HepG2 (cell line): Measurements from ENCODE around the gene C12orf60. TPM values are rescaled to one million over a fixed set of nuclear protein-coding genes. Genes with fewer than 3 reads are reported as not detected.

ENCODE experiments used
- KLF12 ChIP-seq: sonication (generic); formaldehyde crosslinking; IDR thresholded peaks from 2 replicates; pipeline ENCODE4 v1.4.0; 2020; ENCODE audit warnings: missing genetic modification reagents, borderline replicate concordance
- KLF16 ChIP-seq, 2 experiments: sonication (generic) in 1 of 2; formaldehyde crosslinking in 1 of 2; IDR thresholded peaks; 2 replicates each; pipeline versions ENCODE4 v1.6.1 to v1.8.0; 2016 to 2023; ENCODE audit warnings: missing genetic modification reagents in 2 of 2, missing compliant biosample characterization in 1 of 2
- ZBTB8A ChIP-seq: sonication (generic); formaldehyde crosslinking; IDR thresholded peaks from 2 replicates; pipeline ENCODE4 v1.4.0; 2020; ENCODE audit warnings: mild to moderate bottlenecking, low read depth, missing genetic modification reagents, borderline replicate concordance
- ZNF234 ChIP-seq: sonication (generic); formaldehyde crosslinking; conservative IDR thresholded peaks from 2 replicates; pipeline ENCODE4 v1.5.1; 2020; ENCODE audit warnings: mild to moderate bottlenecking, missing genetic modification reagents
- ZNF501 ChIP-seq: sonication (generic); formaldehyde crosslinking; IDR thresholded peaks from 2 replicates; pipeline ENCODE4 v1.5.1; 2020; ENCODE audit warnings: mild to moderate bottlenecking, moderate library complexity, missing genetic modification reagents
- ZNF546 ChIP-seq: sonication (generic); formaldehyde crosslinking; conservative IDR thresholded peaks from 2 replicates; pipeline ENCODE4 v1.8.1; 2023; ENCODE audit warnings: mild to moderate bottlenecking, missing genetic modification reagents
- ZNF550 ChIP-seq: sonication (generic); formaldehyde crosslinking; IDR thresholded peaks from 2 replicates; pipeline ENCODE4 v1.4.0; 2020; ENCODE audit warnings: mild to moderate bottlenecking, missing genetic modification reagents, borderline replicate concordance
- ZNF598 ChIP-seq: sonication (generic); formaldehyde crosslinking; IDR thresholded peaks from 2 replicates; pipeline ENCODE4 v1.5.1; 2020; ENCODE audit warnings: mild to moderate bottlenecking, missing genetic modification reagents, borderline replicate concordance
- ZNF660 ChIP-seq: sonication (generic); formaldehyde crosslinking; IDR thresholded peaks from 2 replicates; pipeline ENCODE4 v1.5.1; 2020; ENCODE audit warnings: mild to moderate bottlenecking, low read depth, missing genetic modification reagents, borderline replicate concordance
- ZNF674 ChIP-seq: sonication (generic); formaldehyde crosslinking; IDR thresholded peaks from 2 replicates; pipeline ENCODE4 v1.5.0; 2020; ENCODE audit warnings: low read depth, mild to moderate bottlenecking, missing genetic modification reagents
- ZNF839 ChIP-seq: sonication (generic); formaldehyde crosslinking; IDR thresholded peaks from 2 replicates; pipeline ENCODE4 v1.4.0; 2020; ENCODE audit warnings: missing genetic modification reagents, mild to moderate bottlenecking, borderline replicate concordance
- polyA plus RNA-seq, 8 experiments: library from polyadenylated mRNA; depleted of rRNA in 3 of 8; stranded (reverse) in 7 of 8; unstranded in 1 of 8; fragments of >200 nt; fragmentation: Illumina TruSeq in 4 of 8; extraction: Trizol in 4 of 8; gene quantifications; 2 replicates each; pipeline versions ENCODE4 v1.2.1 to v1.2.3, GENCODE V29; 2011 to 2016; ENCODE audit warnings: low read depth in 4 of 8, missing spikeins in 1 of 8, mixed read lengths in 1 of 8; ENCODE audit not compliant: insufficient read depth in 1 of 8
- total RNA-seq, 5 experiments: library from RNA; depleted of rRNA; stranded (reverse); fragments of >200 nt; fragmentation: Illumina TruSeq; extraction: Trizol; gene quantifications; 2 replicates each; pipeline ENCODE4 v1.2.3, GENCODE V29; 2016; ENCODE audit warnings: low read depth in 1 of 5
- TF ChIP-seq, protein P1 (sequence below): sonication (generic); formaldehyde crosslinking; IDR thresholded peaks from 2 replicates; pipeline ENCODE4 v1.4.0; 2020; ENCODE audit warnings: mild to moderate bottlenecking, low read depth, missing genetic modification reagents
- TF ChIP-seq, protein P2 (sequence below): sonication (generic); formaldehyde crosslinking; IDR thresholded peaks from 2 replicates; pipeline ENCODE4 v1.4.0; 2020; ENCODE audit warnings: missing genetic modification reagents
- TF ChIP-seq, protein P3 (sequence below): sonication (generic); formaldehyde crosslinking; IDR thresholded peaks from 2 replicates; pipeline ENCODE4 v1.8.1; 2023; ENCODE audit warnings: mild to moderate bottlenecking, inconsistent platforms, moderate library complexity, missing genetic modification reagents, borderline replicate concordance
- TF ChIP-seq, protein P4 (sequence below): sonication (generic); formaldehyde crosslinking; IDR thresholded peaks from 2 replicates; pipeline ENCODE4 v1.5.1; 2020; ENCODE audit warnings: missing genetic modification reagents, mild to moderate bottlenecking, borderline replicate concordance
- TF ChIP-seq, protein P5 (sequence below): sonication (generic); formaldehyde crosslinking; IDR thresholded peaks from 2 replicates; pipeline ENCODE4 v1.4.0; 2020; ENCODE audit warnings: missing genetic modification reagents
- TF ChIP-seq, protein P6 (sequence below): sonication (generic); formaldehyde crosslinking; IDR thresholded peaks from 2 replicates; pipeline ENCODE4 v1.4.0; 2020; ENCODE audit warnings: low read depth, missing genetic modification reagents

The C12orf60 gene
- total and polyA plus RNA-seq, 2 of the 13 experiments (the other 11 are each of a cell fraction or from before 2014, with no cell fraction given) = 0.55 to 1.4 TPM

DNA sequence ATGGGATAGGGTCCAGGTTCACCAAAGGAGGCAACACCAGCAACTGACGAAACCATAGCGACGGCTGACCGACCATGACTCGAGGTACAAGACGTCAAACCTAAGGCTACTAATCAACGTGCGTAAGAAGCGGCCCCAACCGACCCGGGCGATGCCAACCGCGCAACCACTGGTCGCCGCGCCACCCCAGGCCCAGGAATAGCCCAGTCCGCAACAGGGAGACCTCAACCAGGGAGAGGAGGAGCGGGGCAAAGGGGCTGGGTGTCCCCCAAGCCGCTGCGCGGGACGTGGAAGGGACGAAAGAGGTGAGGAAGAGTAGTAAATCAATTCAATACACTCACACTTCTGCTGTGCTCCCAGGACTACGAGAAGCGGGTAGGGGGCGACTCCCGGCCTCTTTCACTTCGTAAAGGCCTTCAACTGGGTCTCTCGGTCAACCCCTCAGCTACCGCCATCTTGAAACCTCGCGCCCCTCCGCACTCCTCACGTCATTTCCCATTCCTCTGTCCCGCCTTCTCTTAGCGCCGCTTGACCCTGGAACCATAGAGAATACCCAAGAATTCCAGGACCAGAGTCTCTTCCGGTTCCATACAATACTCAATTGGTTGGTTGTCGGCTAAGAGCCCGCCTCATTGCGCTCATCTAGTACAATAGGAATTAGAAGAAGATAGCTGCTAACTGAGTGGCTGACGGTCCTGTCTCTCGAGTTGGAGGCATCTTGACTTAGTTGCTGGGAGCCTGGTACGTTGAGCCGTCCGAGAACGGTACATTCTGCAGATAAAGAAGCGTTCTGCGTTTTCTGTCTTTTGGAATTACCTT, at the start of gene C12orf60, which contains the start of gene WBP11 (continued):
- TF ChIP-seq ZNF674 (CRISPR knock-in tag) = no peak
- TF ChIP-seq KLF16 (CRISPR knock-in tag; IDR thresholded peaks at IDR 0.05) = peak in 1 of 2 experiments; percentile 34; a peak in 1 of 4 replicates
- TF ChIP-seq, protein P1, sequence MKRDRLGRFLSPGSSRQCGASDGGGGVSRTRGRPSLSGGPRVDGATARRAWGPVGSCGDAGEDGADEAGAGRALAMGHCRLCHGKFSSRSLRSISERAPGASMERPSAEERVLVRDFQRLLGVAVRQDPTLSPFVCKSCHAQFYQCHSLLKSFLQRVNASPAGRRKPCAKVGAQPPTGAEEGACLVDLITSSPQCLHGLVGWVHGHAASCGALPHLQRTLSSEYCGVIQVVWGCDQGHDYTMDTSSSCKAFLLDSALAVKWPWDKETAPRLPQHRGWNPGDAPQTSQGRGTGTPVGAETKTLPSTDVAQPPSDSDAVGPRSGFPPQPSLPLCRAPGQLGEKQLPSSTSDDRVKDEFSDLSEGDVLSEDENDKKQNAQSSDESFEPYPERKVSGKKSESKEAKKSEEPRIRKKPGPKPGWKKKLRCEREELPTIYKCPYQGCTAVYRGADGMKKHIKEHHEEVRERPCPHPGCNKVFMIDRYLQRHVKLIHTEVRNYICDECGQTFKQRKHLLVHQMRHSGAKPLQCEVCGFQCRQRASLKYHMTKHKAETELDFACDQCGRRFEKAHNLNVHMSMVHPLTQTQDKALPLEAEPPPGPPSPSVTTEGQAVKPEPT (CRISPR knock-in tag) = no peak
- TF ChIP-seq, protein P2, sequence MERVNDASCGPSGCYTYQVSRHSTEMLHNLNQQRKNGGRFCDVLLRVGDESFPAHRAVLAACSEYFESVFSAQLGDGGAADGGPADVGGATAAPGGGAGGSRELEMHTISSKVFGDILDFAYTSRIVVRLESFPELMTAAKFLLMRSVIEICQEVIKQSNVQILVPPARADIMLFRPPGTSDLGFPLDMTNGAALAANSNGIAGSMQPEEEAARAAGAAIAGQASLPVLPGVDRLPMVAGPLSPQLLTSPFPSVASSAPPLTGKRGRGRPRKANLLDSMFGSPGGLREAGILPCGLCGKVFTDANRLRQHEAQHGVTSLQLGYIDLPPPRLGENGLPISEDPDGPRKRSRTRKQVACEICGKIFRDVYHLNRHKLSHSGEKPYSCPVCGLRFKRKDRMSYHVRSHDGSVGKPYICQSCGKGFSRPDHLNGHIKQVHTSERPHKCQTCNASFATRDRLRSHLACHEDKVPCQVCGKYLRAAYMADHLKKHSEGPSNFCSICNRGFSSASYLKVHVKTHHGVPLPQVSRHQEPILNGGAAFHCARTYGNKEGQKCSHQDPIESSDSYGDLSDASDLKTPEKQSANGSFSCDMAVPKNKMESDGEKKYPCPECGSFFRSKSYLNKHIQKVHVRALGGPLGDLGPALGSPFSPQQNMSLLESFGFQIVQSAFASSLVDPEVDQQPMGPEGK (CRISPR knock-in tag) = no peak
- TF ChIP-seq ZNF598 (CRISPR knock-in tag) = peak; percentile 67; the same call in 1 of the 2 replicates
- TF ChIP-seq, protein P3, sequence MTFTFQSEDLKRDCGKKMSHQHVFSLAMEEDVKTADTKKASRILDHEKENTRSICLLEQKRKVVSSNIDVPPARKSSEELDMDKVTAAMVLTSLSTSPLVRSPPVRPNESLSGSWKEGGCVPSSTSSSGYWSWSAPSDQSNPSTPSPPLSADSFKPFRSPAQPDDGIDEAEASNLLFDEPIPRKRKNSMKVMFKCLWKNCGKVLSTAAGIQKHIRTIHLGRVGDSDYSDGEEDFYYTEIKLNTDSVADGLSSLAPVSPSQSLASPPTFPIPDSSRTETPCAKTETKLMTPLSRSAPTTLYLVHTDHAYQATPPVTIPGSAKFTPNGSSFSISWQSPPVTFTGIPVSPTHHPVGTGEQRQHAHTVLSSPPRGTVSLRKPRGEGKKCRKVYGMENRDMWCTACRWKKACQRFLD (CRISPR knock-in tag) = no peak
- TF ChIP-seq, protein P4, sequence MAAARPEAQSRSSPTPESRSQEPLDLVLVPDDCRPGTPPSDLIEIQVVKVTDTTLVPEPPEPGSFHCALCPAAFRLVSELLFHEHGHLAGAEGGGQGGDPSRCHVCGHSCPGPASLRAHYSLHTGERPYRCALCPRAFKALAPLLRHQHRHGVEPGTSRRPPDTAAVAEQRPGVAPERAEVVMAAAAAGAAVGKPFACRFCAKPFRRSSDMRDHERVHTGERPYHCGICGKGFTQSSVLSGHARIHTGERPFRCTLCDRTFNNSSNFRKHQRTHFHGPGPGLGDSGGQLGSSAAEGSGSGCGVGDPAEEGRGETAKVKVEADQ (CRISPR knock-in tag) = no peak
- TF ChIP-seq, protein P5, sequence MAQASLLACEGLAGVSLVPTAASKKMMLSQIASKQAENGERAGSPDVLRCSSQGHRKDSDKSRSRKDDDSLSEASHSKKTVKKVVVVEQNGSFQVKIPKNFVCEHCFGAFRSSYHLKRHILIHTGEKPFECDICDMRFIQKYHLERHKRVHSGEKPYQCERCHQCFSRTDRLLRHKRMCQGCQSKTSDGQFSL = no peak
- 0 out of 2 replicates have a peak, but pooled peaks have one; percentile 43 for TF ChIP-seq ZNF839 (CRISPR knock-in tag)
- TF ChIP-seq ZNF234 (CRISPR knock-in tag) = no peak
- TF ChIP-seq ZNF660 (CRISPR knock-in tag) = no peak
- TF ChIP-seq, protein P6, sequence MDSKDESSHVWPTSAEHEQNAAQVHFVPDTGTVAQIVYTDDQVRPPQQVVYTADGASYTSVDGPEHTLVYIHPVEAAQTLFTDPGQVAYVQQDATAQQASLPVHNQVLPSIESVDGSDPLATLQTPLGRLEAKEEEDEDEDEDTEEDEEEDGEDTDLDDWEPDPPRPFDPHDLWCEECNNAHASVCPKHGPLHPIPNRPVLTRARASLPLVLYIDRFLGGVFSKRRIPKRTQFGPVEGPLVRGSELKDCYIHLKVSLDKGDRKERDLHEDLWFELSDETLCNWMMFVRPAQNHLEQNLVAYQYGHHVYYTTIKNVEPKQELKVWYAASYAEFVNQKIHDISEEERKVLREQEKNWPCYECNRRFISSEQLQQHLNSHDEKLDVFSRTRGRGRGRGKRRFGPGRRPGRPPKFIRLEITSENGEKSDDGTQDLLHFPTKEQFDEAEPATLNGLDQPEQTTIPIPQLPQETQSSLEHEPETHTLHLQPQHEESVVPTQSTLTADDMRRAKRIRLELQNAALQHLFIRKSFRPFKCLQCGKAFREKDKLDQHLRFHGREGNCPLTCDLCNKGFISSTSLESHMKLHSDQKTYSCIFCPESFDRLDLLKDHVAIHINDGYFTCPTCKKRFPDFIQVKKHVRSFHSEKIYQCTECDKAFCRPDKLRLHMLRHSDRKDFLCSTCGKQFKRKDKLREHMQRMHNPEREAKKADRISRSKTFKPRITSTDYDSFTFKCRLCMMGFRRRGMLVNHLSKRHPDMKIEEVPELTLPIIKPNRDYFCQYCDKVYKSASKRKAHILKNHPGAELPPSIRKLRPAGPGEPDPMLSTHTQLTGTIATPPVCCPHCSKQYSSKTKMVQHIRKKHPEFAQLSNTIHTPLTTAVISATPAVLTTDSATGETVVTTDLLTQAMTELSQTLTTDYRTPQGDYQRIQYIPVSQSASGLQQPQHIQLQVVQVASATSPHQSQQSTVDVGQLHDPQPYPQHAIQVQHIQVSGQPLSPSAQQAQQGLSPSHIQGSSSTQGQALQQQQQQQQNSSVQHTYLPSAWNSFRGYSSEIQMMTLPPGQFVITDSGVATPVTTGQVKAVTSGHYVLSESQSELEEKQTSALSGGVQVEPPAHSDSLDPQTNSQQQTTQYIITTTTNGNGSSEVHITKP (CRISPR knock-in tag) = 0 out of 2 replicates have a peak, but pooled peaks have one; percentile 28
- no peak for TF ChIP-seq KLF12 (CRISPR knock-in tag)
- peak; percentile 80 for TF ChIP-seq ZNF501 (CRISPR knock-in tag)
- TF ChIP-seq ZNF550 = no peak
- no peak for TF ChIP-seq ZNF546 (CRISPR knock-in tag)
- TF ChIP-seq ZBTB8A (CRISPR knock-in tag) = no peak
